ENCODE data around the gene CEMP1.

The CEMP1 gene

GRCh38 chr16:2490190-2491105 lies 40.8 kb downstream of the CEMP1 start:
- no peak overlapping the region for H3K4me3 ChIP-seq (ENCODE audit: extremely low read depth, insufficient read depth, low read length, poor library complexity, severe bottlenecking)
- peaks cover 8% of the 10 kb centered on the region for H3K4me1 ChIP-seq (ENCODE audit: control insufficient read depth, insufficient read depth, low read length, poor library complexity, severe bottlenecking)
- no peaks in the 10 kb centered on the region for H3K36me3 ChIP-seq (ENCODE audit: control insufficient read depth, insufficient read depth, low read length)
- no peak overlapping the region for H3K27ac ChIP-seq (ENCODE audit: low read depth, low read length, severe bottlenecking)
- H3K9me3 ChIP-seq (ENCODE audit: control insufficient read depth, low read length), result no peaks in the 10 kb centered on the region
- WGBS, 2 experiments (ENCODE audit: insufficient coverage in 2 of 2), result 92 to 96% methylated on average over 17 to 20 of the region's 23 CpGs

GRCh38 chr16:2489581-2489980 lies 41.6 kb downstream of the CEMP1 start:
- peaks cover 8% of the 10 kb centered on the region for H3K4me1 ChIP-seq (ENCODE audit: control insufficient read depth, insufficient read depth, low read length, poor library complexity, severe bottlenecking)
- no peak overlapping the region for H3K4me3 ChIP-seq (ENCODE audit: extremely low read depth, insufficient read depth, low read length, poor library complexity, severe bottlenecking)
- H3K36me3 ChIP-seq (ENCODE audit: control insufficient read depth, insufficient read depth, low read length), result no peaks in the 10 kb centered on the region
- no peak overlapping the region for H3K27ac ChIP-seq (ENCODE audit: low read depth, low read length, severe bottlenecking)
- WGBS, 2 experiments (ENCODE audit: insufficient coverage in 2 of 2), result 92 to 94% methylated on average over 15 of the region's 16 CpGs
- H3K9me3 ChIP-seq (ENCODE audit: control insufficient read depth, low read length), result no peaks in the 10 kb centered on the region

DNA sequence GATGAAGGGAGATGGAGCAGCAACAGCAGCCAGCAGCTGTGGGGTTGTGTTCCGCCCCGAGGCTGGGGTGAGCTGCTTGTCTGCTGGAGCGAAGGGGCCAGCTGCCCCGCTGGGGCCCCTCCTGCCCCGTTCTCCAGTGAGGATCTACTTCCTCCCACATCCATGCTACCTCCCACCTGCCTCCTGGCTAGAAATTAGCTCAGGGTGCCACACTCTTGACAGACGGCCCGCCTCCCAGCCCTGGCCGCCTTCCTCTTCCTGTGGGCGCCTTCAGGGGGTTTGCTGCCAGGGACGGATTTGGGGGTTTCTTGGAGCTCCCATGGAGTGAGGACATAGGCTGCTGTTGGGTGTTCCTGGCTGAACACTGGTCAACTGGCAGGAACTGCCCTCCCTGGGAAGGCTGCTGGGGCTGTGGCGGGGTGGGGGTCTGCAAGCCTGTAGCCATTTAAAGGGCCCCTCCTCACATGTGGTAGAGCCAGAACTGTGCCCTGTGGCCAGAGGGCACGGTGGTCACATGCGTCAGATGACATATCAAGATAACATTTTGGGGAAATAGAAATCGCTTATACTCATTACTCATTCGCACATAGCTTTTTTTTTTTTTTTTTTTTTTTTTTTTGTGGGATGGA lies 43.2 kb downstream of the CEMP1 start:
- 92 to 95% methylated on average over 8 to 10 of the region's 15 CpGs for WGBS, 2 experiments (ENCODE audit: insufficient coverage in 2 of 2)
- H3K36me3 ChIP-seq (ENCODE audit: control insufficient read depth, insufficient read depth, low read length), result no peaks in the 10 kb centered on the region
- H3K9me3 ChIP-seq (ENCODE audit: control insufficient read depth, low read length), result no peaks in the 10 kb centered on the region
- H3K27ac ChIP-seq (ENCODE audit: low read depth, low read length, severe bottlenecking), result no peak overlapping the region
- H3K4me3 ChIP-seq (ENCODE audit: extremely low read depth, insufficient read depth, low read length, poor library complexity, severe bottlenecking), result no peak overlapping the region
- H3K4me1 ChIP-seq (ENCODE audit: control insufficient read depth, insufficient read depth, low read length, poor library complexity, severe bottlenecking), result peaks cover 8% of the 10 kb centered on the region

DNA sequence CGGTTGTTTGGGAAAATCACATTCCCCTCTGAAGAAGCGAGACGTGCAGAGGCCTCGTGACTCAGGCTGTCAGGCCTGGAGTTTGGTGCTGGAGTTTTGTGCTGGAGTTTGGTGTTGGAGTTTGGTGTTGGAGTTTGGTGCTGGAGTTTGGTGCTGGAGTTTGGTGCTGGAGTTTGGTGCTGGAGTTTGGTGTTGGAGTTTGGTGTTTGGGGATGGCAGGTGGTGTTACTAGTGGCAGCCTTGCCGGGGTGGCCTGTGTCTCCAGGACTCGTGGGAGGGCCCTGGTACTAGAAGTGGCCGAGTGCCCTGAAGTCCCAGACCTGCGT lies 43.7 kb downstream of the CEMP1 start:
- peaks cover 8% of the 10 kb centered on the region for H3K4me1 ChIP-seq (ENCODE audit: control insufficient read depth, insufficient read depth, low read length, poor library complexity, severe bottlenecking)
- no peak overlapping the region for H3K27ac ChIP-seq (ENCODE audit: low read depth, low read length, severe bottlenecking)
- H3K9me3 ChIP-seq (ENCODE audit: control insufficient read depth, low read length), result no peaks in the 10 kb centered on the region
- H3K4me3 ChIP-seq (ENCODE audit: extremely low read depth, insufficient read depth, low read length, poor library complexity, severe bottlenecking), result no peak overlapping the region
- WGBS, 2 experiments (ENCODE audit: insufficient coverage in 2 of 2), result 87 to 97% methylated on average over 6 to 8 of the region's 8 CpGs
- H3K36me3 ChIP-seq (ENCODE audit: control insufficient read depth, insufficient read depth, low read length), result no peaks in the 10 kb centered on the region

GRCh38 chr16:2486645-2487516 lies 44.3 kb downstream of the CEMP1 start:
- peaks cover 8% of the 10 kb centered on the region for H3K4me1 ChIP-seq (ENCODE audit: control insufficient read depth, insufficient read depth, low read length, poor library complexity, severe bottlenecking)
- H3K4me3 ChIP-seq (ENCODE audit: extremely low read depth, insufficient read depth, low read length, poor library complexity, severe bottlenecking), result no peak overlapping the region
- WGBS, 2 experiments (ENCODE audit: insufficient coverage in 2 of 2), result 69 to 76% methylated on average over 26 to 28 of the region's 29 CpGs
- no peak overlapping the region for H3K27ac ChIP-seq (ENCODE audit: low read depth, low read length, severe bottlenecking)
- H3K36me3 ChIP-seq (ENCODE audit: control insufficient read depth, insufficient read depth, low read length), result no peaks in the 10 kb centered on the region
- H3K9me3 ChIP-seq (ENCODE audit: control insufficient read depth, low read length), result no peaks in the 10 kb centered on the region

- Histone ChIP-seq H3K27ac (ENCODE audit: low read depth, low read length, severe bottlenecking) (no peak overlapping the region), H3K36me3 (ENCODE audit: control insufficient read depth, insufficient read depth, low read length) (no peaks in the 10 kb centered on the region), H3K4me1 (ENCODE audit: control insufficient read depth, insufficient read depth, low read length, poor library complexity, severe bottlenecking) (peaks cover 8% of the 10 kb centered on the region), H3K4me3 (ENCODE audit: extremely low read depth, insufficient read depth, low read length, poor library complexity, severe bottlenecking) (no peak overlapping the region), H3K9me3 (ENCODE audit: control insufficient read depth, low read length) (no peaks in the 10 kb centered on the region)
- 91 to 95% methylated on average over 21 to 28 of the region's 33 CpGs for WGBS, 2 experiments (ENCODE audit: insufficient coverage in 2 of 2)
These were observed 45.2 kb downstream of the CEMP1 start for GRCh38 chr16:2485811-2486507.

DNA sequence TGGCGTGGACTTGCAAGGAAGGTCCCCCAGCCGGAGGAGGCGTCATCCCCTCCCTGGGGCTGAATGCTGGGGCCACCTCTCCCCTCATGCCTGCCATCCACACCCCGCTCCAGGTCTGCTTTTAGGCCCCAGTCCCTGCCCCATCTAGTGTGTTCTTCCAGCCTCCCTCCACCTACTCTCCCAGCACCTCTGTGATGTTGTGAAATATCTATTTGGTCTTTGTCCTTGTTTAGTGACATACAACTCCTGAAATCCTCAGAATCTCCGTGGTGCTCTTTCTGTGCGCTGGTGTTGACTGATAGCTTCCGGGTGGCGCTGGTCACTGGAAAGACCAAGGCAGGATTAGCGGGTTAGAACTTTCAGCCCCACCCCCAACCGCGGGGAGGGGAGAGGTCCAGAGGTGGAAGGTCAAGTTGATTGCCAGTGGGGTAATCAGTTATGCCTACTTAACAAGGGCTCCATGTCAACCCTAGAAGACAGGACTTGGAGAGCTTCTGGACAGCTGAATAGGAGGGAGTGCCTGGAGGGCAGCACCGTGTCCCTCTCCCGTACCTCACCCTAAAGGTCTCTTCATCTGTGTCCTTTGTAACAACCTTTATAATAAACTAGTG lies 46.2 kb downstream of the CEMP1 start:
- 95 to 99% methylated on average over 4 to 8 of the region's 13 CpGs for WGBS, 2 experiments (ENCODE audit: insufficient coverage in 2 of 2)
- H3K9me3 ChIP-seq (ENCODE audit: control insufficient read depth, low read length), result no peaks in the 10 kb centered on the region
- H3K27ac ChIP-seq (ENCODE audit: low read depth, low read length, severe bottlenecking), result no peak overlapping the region
- no peaks in the 10 kb centered on the region for H3K36me3 ChIP-seq (ENCODE audit: control insufficient read depth, insufficient read depth, low read length)
- peaks cover 8% of the 10 kb centered on the region for H3K4me1 ChIP-seq (ENCODE audit: control insufficient read depth, insufficient read depth, low read length, poor library complexity, severe bottlenecking)
- no peak overlapping the region for H3K4me3 ChIP-seq (ENCODE audit: extremely low read depth, insufficient read depth, low read length, poor library complexity, severe bottlenecking)

DNA sequence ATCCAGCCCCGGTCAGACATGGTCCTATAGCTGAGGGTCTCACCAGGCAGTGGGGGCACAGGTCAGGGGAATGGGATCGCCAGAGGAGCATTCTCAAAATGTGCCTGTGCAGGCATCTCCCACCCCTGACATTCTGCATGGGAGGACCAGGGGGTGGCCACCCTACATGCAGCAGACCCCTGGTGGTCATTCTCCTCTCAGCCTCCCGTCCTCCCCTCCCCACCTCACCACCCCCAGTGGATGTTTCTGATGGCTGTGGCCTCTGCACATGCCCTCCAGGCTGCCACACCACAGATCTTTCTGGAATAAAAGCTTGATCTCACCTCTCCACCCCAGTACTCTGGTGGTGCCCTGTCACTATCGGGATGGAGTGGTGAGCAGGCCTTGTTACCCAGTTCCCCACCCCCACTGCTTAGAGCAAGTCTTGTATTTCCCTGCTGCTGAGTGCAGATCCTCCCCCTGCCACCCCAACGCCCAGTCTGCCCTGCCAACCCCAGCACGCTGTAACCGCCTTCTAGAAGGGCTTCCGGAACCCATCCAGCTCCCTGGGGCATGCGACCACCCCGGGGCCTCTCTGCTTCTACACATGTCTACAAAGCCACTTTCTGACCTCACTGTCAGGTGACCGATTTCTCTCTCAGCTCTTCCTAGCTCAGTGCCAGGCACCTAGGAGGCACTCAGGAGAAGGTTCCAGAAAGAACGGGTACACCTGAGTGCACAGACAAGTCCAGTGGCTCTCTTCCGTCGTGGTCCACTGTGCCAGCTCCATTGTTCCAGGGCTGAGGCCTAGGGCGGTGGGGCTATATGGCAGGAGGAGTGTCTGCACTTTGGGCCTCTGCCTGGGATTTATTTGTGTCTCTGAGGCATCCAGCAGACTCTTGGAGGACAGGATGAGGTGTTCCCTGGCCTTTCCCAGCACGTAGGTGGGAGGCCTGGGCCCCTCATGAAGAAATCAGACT lies 47.0 kb downstream of the CEMP1 start:
- WGBS, 2 experiments (ENCODE audit: insufficient coverage in 2 of 2), result 92 to 95% methylated on average over 15 of the region's 16 CpGs

DNA sequence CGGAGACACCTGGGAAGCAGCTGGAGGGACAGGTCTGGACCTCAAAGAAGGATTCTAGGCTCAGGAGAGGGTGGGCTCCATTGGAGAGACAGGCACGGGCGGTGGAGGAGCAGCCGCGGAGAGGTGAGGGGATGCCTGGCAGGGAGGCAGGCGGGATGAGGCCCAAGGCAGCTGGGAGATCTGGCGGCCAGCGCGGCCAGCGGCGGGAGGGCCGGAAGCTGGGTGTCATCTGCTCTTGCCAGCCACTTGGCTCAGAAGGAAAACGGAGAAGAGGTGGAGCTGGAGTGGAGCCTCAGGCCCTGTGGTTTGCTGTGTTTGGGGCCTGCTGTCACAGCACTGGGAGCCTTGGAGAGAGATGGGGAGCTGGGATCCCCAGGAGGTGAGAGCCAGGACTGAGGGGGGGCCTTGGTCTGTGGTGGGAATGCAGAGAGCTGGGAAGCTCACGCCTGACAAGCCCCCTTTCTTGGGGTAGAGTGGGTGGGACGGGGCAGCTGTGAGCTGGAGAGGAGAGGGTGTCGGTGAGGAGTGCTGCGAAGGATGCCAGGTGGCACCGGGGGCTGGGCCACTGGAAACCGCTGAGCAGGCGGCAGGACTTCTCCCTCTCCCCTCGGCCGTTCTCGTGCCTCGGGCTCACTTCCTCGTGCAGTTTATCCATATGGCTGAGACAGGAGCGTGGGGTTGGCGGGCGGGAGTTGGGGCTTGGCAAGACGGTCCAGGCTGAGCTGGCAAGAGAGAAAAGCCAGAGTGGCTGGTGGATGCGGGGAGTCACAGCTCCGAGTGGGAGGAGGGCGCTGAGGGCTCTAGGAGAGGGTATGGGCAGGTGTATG lies 48.3 kb downstream of the CEMP1 start:
- WGBS, 2 experiments (ENCODE audit: insufficient coverage in 2 of 2), result 89 to 93% methylated on average over 26 to 29 of the region's 32 CpGs
- Histone ChIP-seq H3K36me3 (ENCODE audit: control insufficient read depth, insufficient read depth, low read length) (no peaks in the 10 kb centered on the region), H3K9me3 (ENCODE audit: control insufficient read depth, low read length) (no peaks in the 10 kb centered on the region), H3K4me1 (ENCODE audit: control insufficient read depth, insufficient read depth, low read length, poor library complexity, severe bottlenecking) (peaks cover 8% of the 10 kb centered on the region), H3K4me3 (ENCODE audit: extremely low read depth, insufficient read depth, low read length, poor library complexity, severe bottlenecking) (no peak overlapping the region), H3K27ac (ENCODE audit: low read depth, low read length, severe bottlenecking) (no peak overlapping the region)

More for the DNA sequence above, 47.0 kb downstream of the CEMP1 start:
- Histone ChIP-seq H3K9me3 (ENCODE audit: control insufficient read depth, low read length) (no peaks in the 10 kb centered on the region), H3K27ac (ENCODE audit: low read depth, low read length, severe bottlenecking) (no peak overlapping the region), H3K4me1 (ENCODE audit: control insufficient read depth, insufficient read depth, low read length, poor library complexity, severe bottlenecking) (peaks cover 8% of the 10 kb centered on the region), H3K36me3 (ENCODE audit: control insufficient read depth, insufficient read depth, low read length) (no peaks in the 10 kb centered on the region), H3K4me3 (ENCODE audit: extremely low read depth, insufficient read depth, low read length, poor library complexity, severe bottlenecking) (no peak overlapping the region)

Measured in mesodermal cell (in vitro differentiated cells).